Suprapubic skin (tissue), 4 donors: ENCODE measurements around the gene SRD5A1.

Experiments used
- EP300 ChIP-seq: sonication (generic); formaldehyde crosslinking; IDR thresholded peaks from one replicate; pipeline ENCODE4 v1.6.1; 2017; ENCODE audit warnings: antibody characterized with exemption
- POLR2A ChIP-seq, 2 donors: fragments of 450-650 bp; IDR thresholded peaks; one replicate each; pipeline ENCODE4 v1.6.1; 2017; ENCODE audit warnings: antibody characterized with exemption in 2 of 2, mild to moderate bottlenecking in 2 of 2, moderate library complexity in 2 of 2
- POLR2AphosphoS5 ChIP-seq, 3 donors: sonication (generic); formaldehyde crosslinking; IDR thresholded peaks; one replicate each; pipeline ENCODE4 v1.6.1; 2017; ENCODE audit warnings: antibody characterized with exemption in 3 of 3
- TF ChIP-seq, protein P1 (sequence below), 2 donors: fragments of 200-600 bp in 1 of 2; fragments of 450-650 bp in 1 of 2; sonication (generic) in 1 of 2; IDR thresholded peaks; one replicate each; pipeline ENCODE4 v1.5.1; 2016 to 2019; ENCODE audit warnings: antibody characterized with exemption in 2 of 2, mild to moderate bottlenecking in 1 of 2, moderate library complexity in 1 of 2

- TF ChIP-seq, protein P1, sequence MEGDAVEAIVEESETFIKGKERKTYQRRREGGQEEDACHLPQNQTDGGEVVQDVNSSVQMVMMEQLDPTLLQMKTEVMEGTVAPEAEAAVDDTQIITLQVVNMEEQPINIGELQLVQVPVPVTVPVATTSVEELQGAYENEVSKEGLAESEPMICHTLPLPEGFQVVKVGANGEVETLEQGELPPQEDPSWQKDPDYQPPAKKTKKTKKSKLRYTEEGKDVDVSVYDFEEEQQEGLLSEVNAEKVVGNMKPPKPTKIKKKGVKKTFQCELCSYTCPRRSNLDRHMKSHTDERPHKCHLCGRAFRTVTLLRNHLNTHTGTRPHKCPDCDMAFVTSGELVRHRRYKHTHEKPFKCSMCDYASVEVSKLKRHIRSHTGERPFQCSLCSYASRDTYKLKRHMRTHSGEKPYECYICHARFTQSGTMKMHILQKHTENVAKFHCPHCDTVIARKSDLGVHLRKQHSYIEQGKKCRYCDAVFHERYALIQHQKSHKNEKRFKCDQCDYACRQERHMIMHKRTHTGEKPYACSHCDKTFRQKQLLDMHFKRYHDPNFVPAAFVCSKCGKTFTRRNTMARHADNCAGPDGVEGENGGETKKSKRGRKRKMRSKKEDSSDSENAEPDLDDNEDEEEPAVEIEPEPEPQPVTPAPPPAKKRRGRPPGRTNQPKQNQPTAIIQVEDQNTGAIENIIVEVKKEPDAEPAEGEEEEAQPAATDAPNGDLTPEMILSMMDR (IDR thresholded peaks at IDR 0.05) = no peak
- TF ChIP-seq POLR2A (IDR thresholded peaks at IDR 0.05) (no peak), EP300 (no peak), POLR2AphosphoS5 (IDR thresholded peaks at IDR 0.05) (no peak)
Observed at GRCh38 chr5:6598351-6598900, 34.8 kb upstream of the SRD5A1 start.
